GM23338 (cell line): ENCODE data around the gene SPSB4. TPM values are rescaled to one million over a fixed set of nuclear protein-coding genes. Genes with fewer than 3 reads are reported as not detected.

Experiments
- ATAC-seq: fragments of 200-7000 bp; cut with Tn5 transposase; 3 replicates; pipeline ENCODE4 v1.9.1; 2020
- DNase-seq: peaks from one replicate; pipeline ENCODE4 v3.0.0-alpha.2; 2015; ENCODE audit warnings: low spot score
- H2AFZ ChIP-seq: fragments of 200-600 bp; sonication (generic); 2 replicates; pipeline ENCODE4 v1.8.0; 2016; ENCODE audit warnings: antibody characterized with exemption, mild to moderate bottlenecking, moderate library complexity
- H3F3A ChIP-seq: fragments of 200-600 bp; sonication (generic); replicated peaks from 2 replicates; pipeline ENCODE4 v1.8.0; 2017; ENCODE audit warnings: antibody characterized with exemption, mixed run types, low read depth
- H3K27ac ChIP-seq: fragments of 200-600 bp; sonication (generic); 2 replicates; pipeline ENCODE4 v1.6.1; 2016; ENCODE audit warnings: low read depth
- H3K27me3 ChIP-seq: fragments of 200-600 bp; sonication (generic); 2 replicates; pipeline ENCODE4 v1.8.0; 2016; ENCODE audit warnings: mild to moderate bottlenecking, mixed run types, moderate library complexity; ENCODE audit not compliant: insufficient read depth
- H3K36me3 ChIP-seq: fragments of 200-600 bp; sonication (generic); 2 replicates; pipeline ENCODE4 v1.8.0; 2016; ENCODE audit warnings: mild to moderate bottlenecking; ENCODE audit not compliant: insufficient read depth
- H3K4me1 ChIP-seq: fragments of 200-600 bp; sonication (generic); 2 replicates; pipeline ENCODE4 v1.8.0; 2016; ENCODE audit warnings: mild to moderate bottlenecking, moderate library complexity; ENCODE audit not compliant: insufficient read depth
- H3K4me2 ChIP-seq: fragments of 200-600 bp; sonication (generic); 2 replicates; pipeline ENCODE4 v1.7.1; 2017; ENCODE audit warnings: mixed run types
- H3K4me3 ChIP-seq: fragments of 200-600 bp; sonication (generic); 2 replicates; pipeline ENCODE4 v1.6.1; 2016; ENCODE audit warnings: mixed run types
- H3K79me2 ChIP-seq: fragments of 200-600 bp; sonication (generic); replicated peaks from 2 replicates; pipeline ENCODE4 v1.8.0; 2017; ENCODE audit warnings: mild to moderate bottlenecking; ENCODE audit not compliant: insufficient read depth
- H3K9me2 ChIP-seq: fragments of 200-600 bp; sonication (generic); 2 replicates; pipeline ENCODE4 v1.8.0; 2017; ENCODE audit not compliant: insufficient read depth
- H4K20me1 ChIP-seq: fragments of 200-600 bp; sonication (generic); replicated peaks from 2 replicates; pipeline ENCODE4 v1.8.0; 2017; ENCODE audit warnings: mild to moderate bottlenecking; ENCODE audit not compliant: insufficient read depth
- H3K27ac Mint-ChIP-seq: 2 replicates; pipeline ENCODE4 v1.8.0; 2020; ENCODE audit warnings: inconsistent platforms, mild to moderate bottlenecking, moderate library complexity, mixed read lengths
- H3K27me3 Mint-ChIP-seq: 3 replicates; pipeline ENCODE4 v1.8.0; 2022; ENCODE audit warnings: low read depth, mild to moderate bottlenecking, moderate library complexity, mixed read lengths, inconsistent platforms; ENCODE audit not compliant: insufficient read depth, poor library complexity
- H3K36me3 Mint-ChIP-seq: 3 replicates; pipeline ENCODE4 v1.8.0; 2021; ENCODE audit warnings: low read depth, mild to moderate bottlenecking, inconsistent platforms, moderate library complexity, mixed read lengths
- H3K4me1 Mint-ChIP-seq: 3 replicates; pipeline ENCODE4 v1.8.0; 2020; ENCODE audit warnings: mild to moderate bottlenecking, inconsistent platforms, mixed read lengths
- H3K4me3 Mint-ChIP-seq: 3 replicates; pipeline ENCODE4 v1.8.0; 2021; ENCODE audit warnings: moderate library complexity, mild to moderate bottlenecking, inconsistent platforms, mixed read lengths
- H3K9me3 Mint-ChIP-seq: 3 replicates; pipeline ENCODE4 v1.8.0; 2020; ENCODE audit warnings: moderate library complexity, mild to moderate bottlenecking, inconsistent platforms, mixed read lengths
- CREB1 ChIP-seq: fragments of 250-450 bp; sonication (Bioruptor Pico); IDR thresholded peaks from 2 replicates; pipeline ENCODE4 v1.5.0; 2020; ENCODE audit warnings: low read depth, mild to moderate bottlenecking, moderate library complexity
- EZH2 ChIP-seq: fragments of 200-600 bp; sonication (generic); IDR thresholded peaks from one replicate; pipeline ENCODE4 v1.8.0; 2017; ENCODE audit warnings: antibody characterized with exemption, mild to moderate bottlenecking, low read depth; ENCODE audit not compliant: unreplicated experiment
- EZH2phosphoT487 ChIP-seq: fragments of 200-600 bp; sonication (generic); IDR thresholded peaks from one replicate; pipeline ENCODE4 v1.8.1; 2018; ENCODE audit warnings: antibody characterized with exemption; ENCODE audit not compliant: unreplicated experiment
- JUNB ChIP-seq: IDR thresholded peaks from one replicate; pipeline ENCODE4 v1.6.1; 2016; ENCODE audit warnings: antibody characterized with exemption; ENCODE audit not compliant: unreplicated experiment
- NANOG ChIP-seq: IDR thresholded peaks from 2 replicates; pipeline ENCODE4 v1.6.1; 2016; ENCODE audit warnings: antibody characterized with exemption, borderline replicate concordance
- POLR2AphosphoS5 ChIP-seq: IDR thresholded peaks from 2 replicates; pipeline ENCODE4 v1.6.1; 2016; ENCODE audit warnings: antibody characterized with exemption, low read depth
- ZNF114 ChIP-seq: fragments of 250-450 bp; sonication (Bioruptor Pico); IDR thresholded peaks from 2 replicates; pipeline ENCODE4 v1.5.0; 2020; ENCODE audit warnings: mild to moderate bottlenecking, moderate library complexity
- ZNF331 ChIP-seq: fragments of 250-450 bp; sonication (Bioruptor Pico); IDR thresholded peaks from 2 replicates; pipeline ENCODE4 v1.5.0; 2020; ENCODE audit warnings: low read depth, mild to moderate bottlenecking, moderate library complexity
- polyA plus RNA-seq: library from polyadenylated mRNA; unstranded; fragments of >200 nt; fragmentation: Nextera tagmentation; extraction: Ambion mirVana; gene quantifications from 2 replicates; pipeline ENCODE4 v1.2.1, GENCODE V29; 2016
- total RNA-seq: library from RNA; depleted of rRNA; stranded (reverse); fragments of >200 nt; shearing (Covaris generic); gene quantifications from 2 replicates; pipeline ENCODE4 v1.2.3, GENCODE V29; 2014
- TF ChIP-seq, protein P1 (sequence below): fragments of 250-450 bp; sonication (Bioruptor Pico); IDR thresholded peaks from 2 replicates; pipeline ENCODE4 v1.5.0; 2020; ENCODE audit warnings: mild to moderate bottlenecking, moderate library complexity
- TF ChIP-seq, protein P2 (sequence below): IDR thresholded peaks from one replicate; pipeline ENCODE4 v1.6.1; 2018; ENCODE audit warnings: antibody characterized with exemption; ENCODE audit not compliant: unreplicated experiment

Gene SPSB4
- total and polyA plus RNA-seq, 2 experiments from 2014 or later = 6.7 to 25.9 TPM

DNA sequence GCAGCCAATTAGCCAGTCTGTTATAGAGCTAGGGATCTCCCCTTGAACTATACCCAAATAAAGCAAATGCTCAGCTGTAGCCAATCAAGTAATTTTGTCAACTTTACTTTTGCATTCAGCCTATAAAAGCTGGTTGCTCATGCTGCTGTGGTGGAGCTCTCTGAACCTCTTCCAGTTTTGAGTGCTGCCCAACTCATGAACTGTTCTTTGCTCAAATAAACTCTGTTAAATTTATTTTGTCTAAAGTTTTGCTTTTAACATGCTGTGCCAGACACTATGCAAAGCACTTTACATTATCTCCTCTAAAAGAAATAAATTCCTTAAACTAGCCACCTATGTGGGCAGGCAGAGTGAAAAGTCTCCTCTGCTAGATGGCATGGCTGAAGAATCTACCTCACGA lies 128.8 kb downstream of the SPSB4 start (continued):
- TF ChIP-seq ZNF114 (no peak), NANOG (no peak), JUNB (no peak)

GRCh38 chr3:141181196-141181595 lies 130.0 kb downstream of the SPSB4 start:
- Mint-ChIP-seq H3K36me3 (peaks cover 14% of the 10 kb centered on the region; the same call in 2 of the 3 replicates), H3K9me3 (peaks cover 21% of the 10 kb centered on the region), H3K27ac (no peak overlapping the region), H3K4me3 (no peak overlapping the region), H3K4me1 (0 out of 3 replicates have a peak, but pooled peaks cover 3% of the 10 kb centered on the region), H3K27me3 (peaks cover 2% of the 10 kb centered on the region)
- no peaks in the 10 kb centered on the region for H3K36me3 ChIP-seq
- H3K4me2 ChIP-seq = no peak overlapping the region
- H3K4me3 ChIP-seq = no peak overlapping the region
- no peak overlapping the region for H3K27ac ChIP-seq
- H3F3A ChIP-seq = no peaks in the 10 kb centered on the region
- H4K20me1 ChIP-seq = no peaks in the 10 kb centered on the region
- no peaks in the 10 kb centered on the region for H3K9me2 ChIP-seq
- H3K27me3 ChIP-seq = no peaks in the 10 kb centered on the region
- DNase-seq = no peak
- TF ChIP-seq CREB1 (no peak), POLR2AphosphoS5 (no peak), EZH2 (no peak), EZH2phosphoT487 (no peak), ZNF114 (no peak), ZNF331 (no peak), NANOG (no peak)
- TF ChIP-seq, protein P1, sequence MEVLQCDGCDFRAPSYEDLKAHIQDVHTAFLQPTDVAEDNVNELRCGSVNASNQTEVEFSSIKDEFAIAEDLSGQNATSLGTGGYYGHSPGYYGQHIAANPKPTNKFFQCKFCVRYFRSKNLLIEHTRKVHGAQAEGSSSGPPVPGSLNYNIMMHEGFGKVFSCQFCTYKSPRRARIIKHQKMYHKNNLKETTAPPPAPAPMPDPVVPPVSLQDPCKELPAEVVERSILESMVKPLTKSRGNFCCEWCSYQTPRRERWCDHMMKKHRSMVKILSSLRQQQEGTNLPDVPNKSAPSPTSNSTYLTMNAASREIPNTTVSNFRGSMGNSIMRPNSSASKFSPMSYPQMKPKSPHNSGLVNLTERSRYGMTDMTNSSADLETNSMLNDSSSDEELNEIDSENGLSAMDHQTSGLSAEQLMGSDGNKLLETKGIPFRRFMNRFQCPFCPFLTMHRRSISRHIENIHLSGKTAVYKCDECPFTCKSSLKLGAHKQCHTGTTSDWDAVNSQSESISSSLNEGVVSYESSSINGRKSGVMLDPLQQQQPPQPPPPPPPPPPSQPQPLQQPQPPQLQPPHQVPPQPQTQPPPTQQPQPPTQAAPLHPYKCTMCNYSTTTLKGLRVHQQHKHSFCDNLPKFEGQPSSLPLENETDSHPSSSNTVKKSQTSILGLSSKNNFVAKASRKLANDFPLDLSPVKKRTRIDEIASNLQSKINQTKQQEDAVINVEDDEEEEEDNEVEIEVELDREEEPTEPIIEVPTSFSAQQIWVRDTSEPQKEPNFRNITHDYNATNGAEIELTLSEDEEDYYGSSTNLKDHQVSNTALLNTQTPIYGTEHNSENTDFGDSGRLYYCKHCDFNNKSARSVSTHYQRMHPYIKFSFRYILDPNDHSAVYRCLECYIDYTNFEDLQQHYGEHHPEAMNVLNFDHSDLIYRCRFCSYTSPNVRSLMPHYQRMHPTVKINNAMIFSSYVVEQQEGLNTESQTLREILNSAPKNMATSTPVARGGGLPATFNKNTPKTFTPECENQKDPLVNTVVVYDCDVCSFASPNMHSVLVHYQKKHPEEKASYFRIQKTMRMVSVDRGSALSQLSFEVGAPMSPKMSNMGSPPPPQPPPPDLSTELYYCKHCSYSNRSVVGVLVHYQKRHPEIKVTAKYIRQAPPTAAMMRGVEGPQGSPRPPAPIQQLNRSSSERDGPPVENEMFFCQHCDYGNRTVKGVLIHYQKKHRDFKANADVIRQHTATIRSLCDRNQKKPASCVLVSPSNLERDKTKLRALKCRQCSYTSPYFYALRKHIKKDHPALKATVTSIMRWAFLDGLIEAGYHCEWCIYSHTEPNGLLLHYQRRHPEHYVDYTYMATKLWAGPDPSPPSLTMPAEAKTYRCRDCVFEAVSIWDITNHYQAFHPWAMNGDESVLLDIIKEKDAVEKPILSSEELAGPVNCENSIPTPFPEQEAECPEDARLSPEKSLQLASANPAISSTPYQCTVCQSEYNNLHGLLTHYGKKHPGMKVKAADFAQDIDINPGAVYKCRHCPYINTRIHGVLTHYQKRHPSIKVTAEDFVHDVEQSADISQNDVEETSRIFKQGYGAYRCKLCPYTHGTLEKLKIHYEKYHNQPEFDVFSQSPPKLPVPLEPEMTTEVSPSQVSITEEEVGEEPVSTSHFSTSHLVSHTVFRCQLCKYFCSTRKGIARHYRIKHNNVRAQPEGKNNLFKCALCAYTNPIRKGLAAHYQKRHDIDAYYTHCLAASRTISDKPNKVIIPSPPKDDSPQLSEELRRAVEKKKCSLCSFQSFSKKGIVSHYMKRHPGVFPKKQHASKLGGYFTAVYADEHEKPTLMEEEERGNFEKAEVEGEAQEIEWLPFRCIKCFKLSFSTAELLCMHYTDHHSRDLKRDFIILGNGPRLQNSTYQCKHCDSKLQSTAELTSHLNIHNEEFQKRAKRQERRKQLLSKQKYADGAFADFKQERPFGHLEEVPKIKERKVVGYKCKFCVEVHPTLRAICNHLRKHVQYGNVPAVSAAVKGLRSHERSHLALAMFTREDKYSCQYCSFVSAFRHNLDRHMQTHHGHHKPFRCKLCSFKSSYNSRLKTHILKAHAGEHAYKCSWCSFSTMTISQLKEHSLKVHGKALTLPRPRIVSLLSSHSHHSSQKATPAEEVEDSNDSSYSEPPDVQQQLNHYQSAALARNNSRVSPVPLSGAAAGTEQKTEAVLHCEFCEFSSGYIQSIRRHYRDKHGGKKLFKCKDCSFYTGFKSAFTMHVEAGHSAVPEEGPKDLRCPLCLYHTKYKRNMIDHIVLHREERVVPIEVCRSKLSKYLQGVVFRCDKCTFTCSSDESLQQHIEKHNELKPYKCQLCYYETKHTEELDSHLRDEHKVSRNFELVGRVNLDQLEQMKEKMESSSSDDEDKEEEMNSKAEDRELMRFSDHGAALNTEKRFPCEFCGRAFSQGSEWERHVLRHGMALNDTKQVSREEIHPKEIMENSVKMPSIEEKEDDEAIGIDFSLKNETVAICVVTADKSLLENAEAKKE (CRISPR knock-in tag) = no peak
- TF ChIP-seq, protein P2, sequence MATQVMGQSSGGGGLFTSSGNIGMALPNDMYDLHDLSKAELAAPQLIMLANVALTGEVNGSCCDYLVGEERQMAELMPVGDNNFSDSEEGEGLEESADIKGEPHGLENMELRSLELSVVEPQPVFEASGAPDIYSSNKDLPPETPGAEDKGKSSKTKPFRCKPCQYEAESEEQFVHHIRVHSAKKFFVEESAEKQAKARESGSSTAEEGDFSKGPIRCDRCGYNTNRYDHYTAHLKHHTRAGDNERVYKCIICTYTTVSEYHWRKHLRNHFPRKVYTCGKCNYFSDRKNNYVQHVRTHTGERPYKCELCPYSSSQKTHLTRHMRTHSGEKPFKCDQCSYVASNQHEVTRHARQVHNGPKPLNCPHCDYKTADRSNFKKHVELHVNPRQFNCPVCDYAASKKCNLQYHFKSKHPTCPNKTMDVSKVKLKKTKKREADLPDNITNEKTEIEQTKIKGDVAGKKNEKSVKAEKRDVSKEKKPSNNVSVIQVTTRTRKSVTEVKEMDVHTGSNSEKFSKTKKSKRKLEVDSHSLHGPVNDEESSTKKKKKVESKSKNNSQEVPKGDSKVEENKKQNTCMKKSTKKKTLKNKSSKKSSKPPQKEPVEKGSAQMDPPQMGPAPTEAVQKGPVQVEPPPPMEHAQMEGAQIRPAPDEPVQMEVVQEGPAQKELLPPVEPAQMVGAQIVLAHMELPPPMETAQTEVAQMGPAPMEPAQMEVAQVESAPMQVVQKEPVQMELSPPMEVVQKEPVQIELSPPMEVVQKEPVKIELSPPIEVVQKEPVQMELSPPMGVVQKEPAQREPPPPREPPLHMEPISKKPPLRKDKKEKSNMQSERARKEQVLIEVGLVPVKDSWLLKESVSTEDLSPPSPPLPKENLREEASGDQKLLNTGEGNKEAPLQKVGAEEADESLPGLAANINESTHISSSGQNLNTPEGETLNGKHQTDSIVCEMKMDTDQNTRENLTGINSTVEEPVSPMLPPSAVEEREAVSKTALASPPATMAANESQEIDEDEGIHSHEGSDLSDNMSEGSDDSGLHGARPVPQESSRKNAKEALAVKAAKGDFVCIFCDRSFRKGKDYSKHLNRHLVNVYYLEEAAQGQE = no peak
- H3K4me1 ChIP-seq = no peaks in the 10 kb centered on the region
- no peaks in the 10 kb centered on the region for H3K79me2 ChIP-seq
- H2AFZ ChIP-seq = no peak overlapping the region
- no peak for ATAC-seq
